HG03097 (cell line): ENCODE results near the gene NPIPB9.

Experiments
- ATAC-seq: cut with Tn5 transposase; IDR thresholded peaks from one replicate; pipeline ENCODE4 v1.9.1; 2021; ENCODE audit not compliant: unreplicated experiment, low FRiP score

NPIPB9 gene

DNA sequence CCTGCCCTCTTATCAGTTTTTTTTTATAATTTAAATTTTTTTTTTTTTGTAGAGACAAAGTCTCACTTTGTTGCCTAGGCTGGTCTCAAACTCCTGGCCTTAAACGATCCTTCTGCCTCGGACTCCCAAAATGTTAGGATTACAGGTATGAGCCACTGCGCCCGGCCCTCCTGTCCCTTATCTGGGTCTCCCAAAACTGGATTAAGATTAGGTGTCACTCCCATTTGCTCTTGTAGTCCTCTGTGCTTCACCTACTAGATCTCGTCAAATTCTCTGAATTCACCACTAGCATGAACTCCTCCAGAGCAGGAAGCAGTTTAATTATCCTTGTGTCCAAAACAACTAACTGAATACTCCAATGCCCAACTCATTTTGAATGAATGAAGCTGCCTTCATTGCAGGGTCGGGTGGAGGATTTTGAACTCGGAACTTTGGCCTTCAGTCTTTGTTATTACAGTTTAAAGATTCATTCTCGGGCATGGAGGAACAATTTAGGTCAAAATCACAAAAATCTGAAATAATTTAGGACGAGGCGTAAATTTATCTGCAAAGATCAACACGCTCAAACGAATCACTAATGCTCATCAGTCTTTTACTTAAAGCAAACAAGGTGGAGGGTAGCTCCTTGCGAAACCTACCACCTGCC is 70.4 kb downstream of the NPIPB9 start:
- no peak for ATAC-seq
